Bronchial epithelial cell (primary cell): ENCODE results near the gene MECR. TPM values are rescaled to one million over a fixed set of nuclear protein-coding genes. Genes with fewer than 3 reads are reported as not detected.
A peak's percentile ranks its signal among the peaks of the same experiment; 100 is the strongest.

ENCODE experiments used
- DNase-seq: peaks from one replicate; pipeline ENCODE4 v3.0.0-alpha.2; 2010; ENCODE audit warnings: low read depth
- FAIRE-seq: peaks from 2 replicates; lab custom pipeline; 2011; peaks lifted over from hg19 to GRCh38; lab: Jason Lieb, UNC
- H3K27me3 ChIP-seq: 2 replicates; pipeline ENCODE4 v1.5.1; 2011; ENCODE audit warnings: low read length; ENCODE audit not compliant: control insufficient read depth, insufficient read depth
- H3K36me3 ChIP-seq: 2 replicates; pipeline ENCODE4 v1.5.1; 2011; ENCODE audit warnings: low read length; ENCODE audit not compliant: control insufficient read depth, insufficient read depth
- H3K4me3 ChIP-seq: 2 replicates; pipeline ENCODE4 v1.5.1; 2011; ENCODE audit warnings: mild to moderate bottlenecking, low read depth, low read length, control low read depth
- CTCF ChIP-seq: IDR thresholded peaks from 2 replicates; pipeline ENCODE4 v1.5.1; 2011; ENCODE audit warnings: mild to moderate bottlenecking, moderate library complexity, low read length, control low read depth, inconsistent platforms; ENCODE audit not compliant: insufficient read depth, severe bottlenecking
- total RNA-seq: library from RNA; depleted of rRNA; stranded (reverse); fragments of >200 nt; gene quantifications from 2 replicates; pipeline ENCODE4 v1.2.1, GENCODE V29; 2014

Gene MECR
- total RNA-seq, 1 donor from 2014 or later, result 28.2 TPM

GRCh38 chr1:29217633-29218032, 13.1 kb downstream of the MECR start:
- no peak for FAIRE-seq
- peaks cover 16% of the 10 kb centered on the region for H3K36me3 ChIP-seq
- H3K27me3 ChIP-seq, result no peaks in the 10 kb centered on the region

DNA sequence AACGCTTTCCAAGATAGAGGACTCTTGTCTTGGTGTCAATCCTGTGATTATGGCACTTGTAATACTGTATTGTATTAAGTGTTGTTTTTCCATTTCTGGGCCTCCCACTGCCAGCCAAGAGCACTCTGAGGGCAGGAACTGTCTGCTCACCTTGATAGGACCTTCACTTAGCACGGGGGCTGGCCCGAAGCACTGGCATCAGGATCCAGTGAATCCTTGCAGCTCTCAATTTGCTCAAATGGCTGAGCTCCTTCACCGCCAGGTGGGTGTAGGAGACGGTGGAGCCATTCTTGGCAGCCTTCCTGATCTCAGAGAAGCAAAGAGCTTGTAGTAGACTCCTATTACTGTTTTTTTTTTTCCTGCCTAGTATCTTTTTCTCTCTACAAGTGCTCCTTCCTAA, 17.7 kb downstream of the MECR start:
- Histone ChIP-seq H3K4me3 (no peak overlapping the region), H3K36me3 (peaks cover 21% of the 10 kb centered on the region), H3K27me3 (no peaks in the 10 kb centered on the region)
- DNase-seq, result no peak
- no peak for FAIRE-seq
- no peak for TF ChIP-seq CTCF

More at GRCh38 chr1:29217633-29218032, 13.1 kb downstream of the MECR start:
- no peak for TF ChIP-seq CTCF
- no peak overlapping the region for H3K4me3 ChIP-seq
- no peak for DNase-seq

- peaks cover 23% of the 10 kb centered on the region for H3K36me3 ChIP-seq
- FAIRE-seq, result peak; percentile 23
- H3K27me3 ChIP-seq, result no peaks in the 10 kb centered on the region
Measured at GRCh38 chr1:29211086-29212030, 19.4 kb downstream of the MECR start.

DNA sequence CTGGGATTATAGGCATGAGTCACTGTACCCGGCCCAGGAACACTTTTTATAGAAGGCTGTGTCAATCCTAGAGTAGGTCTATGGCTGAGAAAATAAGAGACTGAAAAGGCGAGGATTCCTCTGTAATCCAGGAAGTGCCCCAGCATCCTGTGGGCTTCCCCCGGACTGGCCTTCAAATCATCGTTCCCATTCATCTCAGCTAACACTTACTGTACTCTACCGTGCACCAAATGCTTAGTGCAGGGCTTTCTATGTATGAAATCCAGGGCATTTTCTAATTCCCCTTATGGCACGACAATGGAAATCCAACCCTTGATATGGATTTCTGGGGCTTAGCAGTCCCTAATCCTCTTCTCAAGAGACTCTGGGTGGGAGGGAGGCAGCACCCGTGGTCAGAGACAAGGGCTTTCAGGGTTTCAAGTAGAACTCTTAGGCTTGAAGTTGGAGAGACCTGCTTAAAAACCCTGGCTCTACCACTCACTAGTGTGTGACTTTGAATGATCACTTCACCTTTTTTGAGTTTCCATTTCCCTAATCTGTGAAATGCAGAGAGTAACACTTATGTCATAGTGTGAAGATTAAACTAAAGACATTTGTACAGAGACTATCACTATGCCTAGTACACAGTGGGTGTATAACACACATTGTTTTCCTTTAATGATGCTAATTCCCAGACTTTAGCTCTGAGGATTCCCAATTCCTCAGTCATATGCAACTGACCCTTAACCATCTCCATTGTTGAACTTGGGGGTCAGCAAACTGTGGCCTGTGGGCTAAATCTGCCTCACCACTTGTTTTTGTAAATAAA, 20.3 kb downstream of the MECR start:
- H3K27me3 ChIP-seq, result no peaks in the 10 kb centered on the region
- no peak for FAIRE-seq
- peaks cover 23% of the 10 kb centered on the region for H3K36me3 ChIP-seq
- no peak for TF ChIP-seq CTCF
- no peak for DNase-seq
- no peak overlapping the region for H3K4me3 ChIP-seq

More at GRCh38 chr1:29211086-29212030, 19.4 kb downstream of the MECR start:
- TF ChIP-seq CTCF, result no peak
- DNase-seq, result no peak
- H3K4me3 ChIP-seq, result no peak overlapping the region

DNA sequence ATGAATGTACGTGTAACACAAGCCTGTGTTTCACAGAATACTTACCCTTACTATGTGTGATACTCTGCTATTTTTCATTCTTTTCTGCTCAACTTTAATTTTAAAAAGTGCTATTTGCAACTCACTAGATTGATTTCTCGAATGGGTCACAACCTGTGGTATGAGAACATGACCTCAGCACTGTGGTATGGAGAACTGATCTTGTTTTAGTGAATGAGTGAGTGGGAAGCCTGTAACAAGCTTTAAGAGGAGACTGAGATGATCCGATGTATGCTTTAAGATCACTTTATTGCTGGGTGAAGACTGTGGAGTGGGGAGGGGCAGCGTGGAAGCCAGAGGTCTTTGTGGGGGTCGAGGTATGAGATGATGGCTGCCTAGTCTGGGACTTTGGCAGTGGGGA, 21.6 kb downstream of the MECR start:
- H3K4me3 ChIP-seq, result no peak overlapping the region
- no peaks in the 10 kb centered on the region for H3K27me3 ChIP-seq
- DNase-seq (peak; percentile 51), FAIRE-seq (no peak)
- H3K36me3 ChIP-seq, result peaks cover 22% of the 10 kb centered on the region
- TF ChIP-seq CTCF, result no peak
